ENCODE measurements around the gene SNCAIP.
A peak's percentile ranks its signal among the peaks of the same experiment; 100 is the strongest.

Gene SNCAIP

DNA sequence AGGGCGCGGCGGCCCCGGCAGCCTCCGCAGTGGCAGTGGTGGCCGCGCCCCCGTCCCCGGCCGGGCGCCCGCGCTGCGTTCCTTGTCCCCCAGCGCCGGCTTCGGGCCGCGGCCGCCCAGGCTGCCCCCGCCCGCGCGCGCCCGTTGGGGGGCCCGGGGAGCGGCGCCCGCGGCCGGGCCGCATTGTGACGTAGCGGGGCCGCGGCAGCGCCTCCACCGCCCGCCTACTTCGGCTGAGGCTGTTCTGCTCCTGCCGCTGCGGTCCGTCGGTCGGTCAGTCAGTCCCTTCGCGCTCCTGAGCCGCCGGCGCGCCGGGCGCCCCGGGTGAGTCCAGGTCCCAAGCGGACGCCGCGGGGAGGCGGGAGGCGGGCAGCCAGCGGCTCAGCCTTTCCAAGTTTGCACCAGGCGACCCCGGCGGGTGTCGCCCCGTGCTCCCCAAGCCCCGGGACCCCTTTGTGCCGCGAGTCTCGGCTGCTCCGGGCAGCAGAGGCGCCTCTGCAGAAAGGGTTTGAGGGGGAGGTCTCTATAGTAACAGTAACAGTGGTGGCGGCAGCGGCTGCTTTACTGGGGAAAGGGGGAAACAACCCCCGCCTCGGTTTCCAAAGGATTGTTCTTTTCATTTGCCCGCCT, at the start of gene SNCAIP:
Gene SNCAIP (plus strand): TSS at position 277 of the 630 bp plus-strand sequence. CDS start 78,898 bp downstream, outside the sequence.
- no peaks in the 10 kb centered on the region for H3K36me3 Mint-ChIP-seq
- H3K4me3 Mint-ChIP-seq, result peak within 1 kb of the TSS; percentile 75 to 76
- peaks cover 57 to 69% of the 10 kb centered on the region in 2 donors for H3K27me3 Mint-ChIP-seq
- ATAC-seq (replicated peaks) (peak; percentile 45 to 55), DNase-seq (no peak)
- H3K9me3 Mint-ChIP-seq, result no peaks in the 10 kb centered on the region
- peak within 1 kb of the TSS; percentile 33 for H3K27ac Mint-ChIP-seq
- peaks cover 6 to 11% of the 10 kb centered on the region in 2 donors for H3K4me1 Mint-ChIP-seq

DNA sequence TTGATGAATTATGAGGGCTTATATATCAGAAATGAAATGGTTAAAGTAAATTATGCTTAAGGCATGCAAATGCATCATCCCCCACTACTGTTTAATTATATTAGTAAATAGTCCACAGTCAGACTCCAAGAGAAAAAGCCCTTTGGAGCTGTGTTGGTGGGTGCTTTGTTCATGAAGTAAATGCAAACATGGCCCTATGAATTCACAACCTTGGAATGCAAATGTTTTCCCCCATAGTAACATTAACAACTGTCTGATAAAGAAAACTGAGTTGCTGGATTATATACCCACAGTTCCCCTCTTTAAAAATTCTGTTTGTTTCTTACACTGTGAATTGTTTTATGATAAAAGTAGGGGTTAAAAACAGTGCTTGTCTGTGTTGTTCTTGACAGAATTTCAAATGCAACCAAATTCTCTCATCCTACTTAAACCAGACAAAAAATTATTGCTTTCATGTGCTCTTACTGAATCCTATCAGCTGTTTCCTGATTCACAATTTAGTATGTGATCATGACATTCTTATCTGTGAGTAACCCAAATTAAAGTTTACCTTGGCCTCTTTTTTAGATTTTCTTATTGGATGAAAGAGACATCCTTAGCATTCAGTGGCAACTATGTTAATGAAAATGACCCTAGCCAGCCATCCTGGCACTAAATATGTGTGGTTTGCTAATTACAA, 48.5 kb upstream of the SNCAIP start:
- H3K4me1 Mint-ChIP-seq, result no peaks in the 10 kb centered on the region
- no peak for ATAC-seq (replicated peaks)
- H3K27me3 Mint-ChIP-seq, result peaks cover 6% of the 10 kb centered on the region in 2 donors

DNA sequence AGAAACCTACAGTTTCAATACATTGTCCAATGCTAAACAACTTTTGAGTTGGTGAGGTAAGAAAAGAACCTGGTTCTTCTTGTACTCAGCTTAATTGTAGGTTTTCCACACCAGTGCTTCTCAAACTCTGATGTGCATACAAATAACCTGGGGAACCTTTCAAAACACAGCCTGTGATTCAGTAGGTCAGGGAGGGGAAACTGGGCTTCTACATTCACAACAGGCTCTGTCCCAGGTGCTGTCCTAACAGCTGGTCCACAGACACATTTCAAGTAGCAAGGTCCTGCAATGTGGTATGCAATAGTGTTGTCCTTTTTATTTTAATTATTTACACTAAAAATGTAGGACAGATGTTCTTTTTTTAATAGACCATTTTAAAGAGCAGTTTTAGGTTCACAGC, 47.4 kb upstream of the SNCAIP start:
- no peak for DNase-seq
- H3K27ac Mint-ChIP-seq, result no peak overlapping the region
- no peaks in the 10 kb centered on the region for H3K4me1 Mint-ChIP-seq
- no peaks in the 10 kb centered on the region for H3K36me3 Mint-ChIP-seq
- H3K4me3 Mint-ChIP-seq, result no peak overlapping the region
- peaks cover 2 to 4% of the 10 kb centered on the region in 2 donors for H3K9me3 Mint-ChIP-seq
- no peak for ATAC-seq (replicated peaks)
- peaks cover 6% of the 10 kb centered on the region in 2 donors for H3K27me3 Mint-ChIP-seq

More for the DNA sequence above, 48.5 kb upstream of the SNCAIP start:
- Mint-ChIP-seq H3K27ac (no peak overlapping the region), H3K36me3 (no peaks in the 10 kb centered on the region), H3K9me3 (peaks cover 2 to 4% of the 10 kb centered on the region in 2 donors), H3K4me3 (no peak overlapping the region)
- DNase-seq, result no peak

DNA sequence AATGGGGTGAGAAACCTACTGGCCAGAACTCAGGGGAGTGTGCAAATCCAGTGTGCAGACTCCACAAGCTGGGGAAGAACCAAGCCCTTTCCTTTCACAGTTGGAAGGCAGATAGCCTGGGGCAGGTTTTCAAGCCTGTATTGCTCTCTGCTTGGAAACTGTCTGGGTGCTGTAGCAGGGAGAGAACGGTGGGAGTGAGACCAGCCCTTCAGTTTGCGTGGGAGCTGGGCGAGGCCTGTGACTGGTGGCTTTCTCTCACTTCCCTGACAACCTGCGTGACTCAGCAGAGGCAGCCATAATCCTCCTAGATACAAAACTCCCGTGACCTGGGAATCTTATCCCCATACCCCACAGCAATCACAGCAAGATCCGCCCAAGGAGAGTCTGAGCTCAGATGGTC, 44.9 kb upstream of the SNCAIP start:
- Mint-ChIP-seq H3K9me3 (peaks cover 4 to 9% of the 10 kb centered on the region in 2 donors), H3K4me3 (no peak overlapping the region), H3K27me3 (peaks cover 6% of the 10 kb centered on the region in 2 donors), H3K36me3 (no peaks in the 10 kb centered on the region), H3K4me1 (no peaks in the 10 kb centered on the region), H3K27ac (no peak overlapping the region)
- DNase-seq, result no peak
- ATAC-seq (replicated peaks), result no peak

DNA sequence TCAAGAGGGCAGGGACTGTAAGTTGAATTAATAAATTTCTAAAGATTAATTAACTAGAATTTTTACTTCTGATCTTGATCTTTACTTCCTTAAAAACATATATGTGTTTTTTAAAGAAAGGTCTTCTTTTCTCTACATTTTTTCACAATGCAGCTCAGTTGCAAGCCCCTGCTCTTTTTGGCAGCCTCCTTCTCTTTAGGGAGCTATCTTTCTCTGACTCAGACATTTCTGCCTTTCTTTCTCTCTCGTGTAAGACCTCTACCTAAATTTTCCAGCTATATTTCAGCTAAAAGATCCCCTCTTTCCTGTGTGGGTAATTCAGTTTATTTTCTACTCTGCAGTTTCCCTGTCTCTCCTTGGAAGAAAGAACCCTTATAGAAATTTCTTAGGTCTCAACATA, 38.3 kb upstream of the SNCAIP start:
- DNase-seq (no peak), ATAC-seq (replicated peaks) (no peak)
- H3K9me3 Mint-ChIP-seq, result peaks cover 1 to 4% of the 10 kb centered on the region in 2 donors
- no peak overlapping the region for H3K4me3 Mint-ChIP-seq
- H3K4me1 Mint-ChIP-seq, result no peaks in the 10 kb centered on the region
- no peaks in the 10 kb centered on the region for H3K36me3 Mint-ChIP-seq
- H3K27me3 Mint-ChIP-seq, result no peaks in the 10 kb centered on the region
- H3K27ac Mint-ChIP-seq, result no peak overlapping the region

DNA sequence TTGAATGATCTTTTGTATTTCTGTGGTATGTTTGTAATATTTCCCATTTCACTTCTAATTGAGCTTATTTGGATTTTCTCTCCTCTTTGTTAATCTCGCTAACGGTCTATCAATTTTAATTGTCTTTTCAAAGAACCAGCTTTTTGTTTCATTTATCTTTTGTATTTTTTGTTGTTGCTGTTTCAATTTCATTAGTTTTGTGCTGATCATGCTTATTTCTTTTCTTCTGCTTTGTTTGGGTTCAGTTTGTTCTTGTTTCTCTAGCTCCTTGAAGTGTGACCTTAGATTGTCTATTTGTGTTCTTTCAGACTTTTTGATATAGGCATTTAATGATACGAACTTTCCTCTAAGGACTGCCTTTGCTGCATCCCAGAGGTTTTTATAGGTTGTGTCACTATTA, 28.4 kb upstream of the SNCAIP start:
- no peaks in the 10 kb centered on the region for H3K36me3 Mint-ChIP-seq
- ATAC-seq (replicated peaks) (no peak), DNase-seq (no peak)
- no peaks in the 10 kb centered on the region for H3K4me1 Mint-ChIP-seq
- peaks cover 12 to 13% of the 10 kb centered on the region in 2 donors for H3K9me3 Mint-ChIP-seq
- H3K27me3 Mint-ChIP-seq, result no peaks in the 10 kb centered on the region
- H3K4me3 Mint-ChIP-seq, result no peak overlapping the region
- no peak overlapping the region for H3K27ac Mint-ChIP-seq

DNA sequence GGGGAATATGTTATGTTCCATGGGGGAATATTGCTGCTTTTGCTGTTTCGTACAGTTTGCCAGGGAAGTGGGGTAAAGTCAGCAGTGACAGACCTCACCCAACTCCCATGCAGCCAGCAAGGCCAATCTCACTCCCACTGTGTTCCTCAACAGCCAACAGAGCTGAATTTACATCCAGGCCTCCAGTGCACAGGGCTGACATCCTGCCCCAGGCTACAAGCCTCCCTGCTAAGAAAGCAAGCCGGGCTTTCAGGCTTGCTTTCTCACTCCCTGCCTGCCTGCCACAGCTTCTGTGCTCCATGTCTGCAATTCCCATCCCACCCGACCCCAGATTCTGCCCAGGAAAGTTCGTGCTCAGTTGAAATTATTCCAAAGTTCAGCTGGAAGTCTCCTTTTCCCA, 25.5 kb upstream of the SNCAIP start:
- H3K36me3 Mint-ChIP-seq, result no peaks in the 10 kb centered on the region
- H3K9me3 Mint-ChIP-seq, result peaks cover 5 to 9% of the 10 kb centered on the region in 2 donors

DNA sequence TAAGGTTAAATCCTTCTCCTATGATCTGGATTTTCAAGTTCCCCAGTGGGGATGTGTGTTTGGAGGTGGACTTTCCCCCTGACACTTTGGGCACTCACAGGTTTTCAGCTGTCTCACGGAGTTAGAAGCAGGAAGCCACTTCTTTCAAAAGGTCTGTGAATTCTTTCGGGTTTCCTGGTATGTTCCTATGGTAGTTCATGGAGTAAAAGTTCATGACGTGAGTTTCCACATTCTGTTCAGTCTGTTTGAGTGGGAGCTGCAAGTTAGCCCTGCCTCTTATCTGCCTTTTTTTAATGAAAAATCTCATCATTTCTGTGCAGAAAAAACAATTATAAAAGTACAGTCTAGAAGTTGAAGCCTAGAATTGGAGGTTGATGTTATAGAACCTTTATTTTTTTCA, 24.9 kb upstream of the SNCAIP start:
- DNase-seq (no peak), ATAC-seq (replicated peaks) (no peak)
- no peak overlapping the region for H3K4me3 Mint-ChIP-seq
- H3K4me1 Mint-ChIP-seq, result no peaks in the 10 kb centered on the region
- no peaks in the 10 kb centered on the region for H3K36me3 Mint-ChIP-seq
- H3K9me3 Mint-ChIP-seq, result peaks cover 3 to 8% of the 10 kb centered on the region in 2 donors
- H3K27ac Mint-ChIP-seq, result no peak overlapping the region
- peaks cover 0 to 4% of the 10 kb centered on the region in 2 donors for H3K27me3 Mint-ChIP-seq

More for the DNA sequence above, 25.5 kb upstream of the SNCAIP start:
- DNase-seq, result no peak
- peaks cover 0 to 4% of the 10 kb centered on the region in 2 donors for H3K27me3 Mint-ChIP-seq
- H3K27ac Mint-ChIP-seq, result no peak overlapping the region
- no peak for ATAC-seq (replicated peaks)
- no peak overlapping the region for H3K4me3 Mint-ChIP-seq
- H3K4me1 Mint-ChIP-seq, result no peaks in the 10 kb centered on the region

DNA sequence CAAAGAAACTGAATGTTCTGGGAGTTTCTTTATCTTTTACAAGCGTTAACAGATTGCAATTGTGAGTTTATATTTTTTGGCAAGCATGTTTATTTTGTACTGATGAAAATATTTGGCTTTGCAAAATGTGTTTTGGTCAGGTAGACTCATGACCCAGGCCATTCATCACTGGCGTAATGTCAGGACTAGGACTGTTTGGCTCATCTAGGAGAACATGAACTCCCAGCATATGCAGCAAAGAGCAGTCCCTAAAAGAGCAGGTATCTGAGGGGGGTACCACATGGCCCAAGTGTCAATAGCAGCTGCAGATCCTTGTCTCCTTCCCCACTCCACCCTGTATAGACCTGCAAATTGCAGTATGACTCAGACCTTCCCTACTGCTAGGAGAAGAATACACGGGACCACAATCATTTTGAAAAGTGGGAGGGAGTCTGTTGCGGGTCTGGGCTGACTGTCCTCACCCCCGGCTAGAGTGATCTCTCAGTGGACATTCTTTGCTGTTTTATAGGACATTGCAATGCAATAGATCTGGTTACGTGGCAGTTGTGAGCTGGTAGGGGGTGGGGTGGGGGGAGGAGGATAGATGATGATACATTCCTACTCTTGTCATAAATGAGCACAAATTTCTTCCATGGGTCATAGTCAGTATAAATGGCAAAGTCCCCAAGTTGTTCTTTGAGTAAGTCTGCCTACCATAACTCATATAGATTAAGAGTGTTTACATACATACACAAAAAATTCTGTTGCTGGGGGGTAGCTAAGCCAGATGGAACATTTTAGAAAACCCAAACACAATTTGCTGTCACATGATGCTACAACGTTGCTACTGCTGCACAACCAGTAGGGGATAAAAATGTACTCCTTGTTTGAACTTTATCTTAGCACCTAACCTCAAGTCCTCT, 20.8 kb upstream of the SNCAIP start:
- Mint-ChIP-seq H3K9me3 (peaks cover 0 to 3% of the 10 kb centered on the region in 2 donors), H3K36me3 (no peaks in the 10 kb centered on the region), H3K27ac (no peak overlapping the region), H3K4me3 (no peak overlapping the region), H3K27me3 (peaks cover 5 to 14% of the 10 kb centered on the region in 2 donors), H3K4me1 (no peaks in the 10 kb centered on the region)
- no peak for ATAC-seq (replicated peaks)
- DNase-seq, result no peak

DNA sequence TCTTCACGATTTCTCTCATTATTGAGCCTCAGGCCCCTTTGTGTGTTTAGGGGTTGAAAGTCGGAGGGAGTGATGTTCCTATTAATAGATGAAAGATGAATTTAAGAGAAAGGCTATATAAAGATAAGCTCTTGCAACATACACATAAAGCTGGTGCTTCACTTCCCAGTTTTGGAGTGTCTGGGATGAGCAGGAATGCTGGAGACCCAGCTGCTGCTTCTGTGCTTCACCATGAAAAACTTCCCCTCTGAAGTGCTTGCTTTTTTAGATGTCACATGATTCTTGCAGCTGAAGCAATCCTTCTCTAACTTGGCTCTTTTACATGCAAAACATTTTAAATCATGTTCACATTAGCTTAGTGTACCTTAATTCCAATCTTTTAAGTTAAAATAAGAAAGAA, 19.7 kb upstream of the SNCAIP start:
- no peak overlapping the region for H3K4me3 Mint-ChIP-seq
- H3K9me3 Mint-ChIP-seq, result peaks cover 0 to 3% of the 10 kb centered on the region in 2 donors
- H3K27ac Mint-ChIP-seq, result no peak overlapping the region
- peaks cover 5 to 14% of the 10 kb centered on the region in 2 donors for H3K27me3 Mint-ChIP-seq
- no peaks in the 10 kb centered on the region for H3K4me1 Mint-ChIP-seq
- ATAC-seq (replicated peaks) (no peak), DNase-seq (no peak)
- no peaks in the 10 kb centered on the region for H3K36me3 Mint-ChIP-seq

DNA sequence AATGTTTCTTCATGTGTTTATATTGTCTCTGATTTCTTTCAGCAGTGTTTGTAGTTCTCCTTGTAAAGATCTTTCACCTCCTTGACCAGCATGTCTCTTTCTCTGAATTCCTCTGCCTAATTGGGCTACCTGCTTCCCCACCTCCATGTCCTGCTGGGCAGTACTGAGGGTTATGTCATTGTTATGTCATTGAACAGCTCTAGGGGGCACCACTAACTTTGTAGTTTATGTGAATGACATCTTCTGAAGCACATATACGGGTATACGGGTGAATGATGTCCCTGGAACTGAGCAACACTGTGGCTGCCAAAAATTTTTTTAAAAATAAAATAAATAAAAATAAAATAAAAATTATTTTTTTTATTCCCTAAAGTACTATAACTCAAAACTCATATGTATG, 16.9 kb upstream of the SNCAIP start:
- Mint-ChIP-seq H3K27ac (no peak overlapping the region), H3K4me1 (no peaks in the 10 kb centered on the region), H3K9me3 (peaks cover under 1 to 3% of the 10 kb centered on the region in 2 donors), H3K36me3 (no peaks in the 10 kb centered on the region), H3K27me3 (peaks cover 11 to 16% of the 10 kb centered on the region in 2 donors), H3K4me3 (no peak overlapping the region)
- DNase-seq (no peak), ATAC-seq (replicated peaks) (peak in 1 of 2 donors; percentile 29)

DNA sequence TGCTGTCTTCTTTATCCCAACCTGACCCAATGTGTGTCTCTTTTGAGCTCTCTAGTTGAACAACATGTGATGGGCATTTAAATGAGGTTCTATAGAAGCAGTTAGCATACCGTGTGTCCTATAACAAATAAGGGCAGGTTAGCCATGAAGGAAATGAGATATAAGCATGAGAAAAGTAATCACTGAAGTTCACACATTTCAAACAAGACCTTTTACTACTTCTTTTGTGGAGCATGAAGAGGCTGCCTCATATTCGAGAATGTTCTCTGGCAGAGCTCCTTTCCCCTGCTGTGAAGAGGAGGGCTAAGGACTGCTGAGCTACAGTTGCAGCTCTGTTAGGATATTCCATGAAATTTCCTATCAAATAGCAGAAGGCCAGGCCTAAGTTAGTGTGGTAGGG, 15.2 kb upstream of the SNCAIP start:
- DNase-seq (no peak), ATAC-seq (replicated peaks) (no peak)
- peaks cover 3 to 4% of the 10 kb centered on the region in 2 donors for H3K9me3 Mint-ChIP-seq
- no peak overlapping the region for H3K27ac Mint-ChIP-seq
- no peak overlapping the region for H3K4me3 Mint-ChIP-seq
- H3K27me3 Mint-ChIP-seq, result peaks cover 9 to 19% of the 10 kb centered on the region in 2 donors
- no peaks in the 10 kb centered on the region for H3K4me1 Mint-ChIP-seq
- no peaks in the 10 kb centered on the region for H3K36me3 Mint-ChIP-seq

DNA sequence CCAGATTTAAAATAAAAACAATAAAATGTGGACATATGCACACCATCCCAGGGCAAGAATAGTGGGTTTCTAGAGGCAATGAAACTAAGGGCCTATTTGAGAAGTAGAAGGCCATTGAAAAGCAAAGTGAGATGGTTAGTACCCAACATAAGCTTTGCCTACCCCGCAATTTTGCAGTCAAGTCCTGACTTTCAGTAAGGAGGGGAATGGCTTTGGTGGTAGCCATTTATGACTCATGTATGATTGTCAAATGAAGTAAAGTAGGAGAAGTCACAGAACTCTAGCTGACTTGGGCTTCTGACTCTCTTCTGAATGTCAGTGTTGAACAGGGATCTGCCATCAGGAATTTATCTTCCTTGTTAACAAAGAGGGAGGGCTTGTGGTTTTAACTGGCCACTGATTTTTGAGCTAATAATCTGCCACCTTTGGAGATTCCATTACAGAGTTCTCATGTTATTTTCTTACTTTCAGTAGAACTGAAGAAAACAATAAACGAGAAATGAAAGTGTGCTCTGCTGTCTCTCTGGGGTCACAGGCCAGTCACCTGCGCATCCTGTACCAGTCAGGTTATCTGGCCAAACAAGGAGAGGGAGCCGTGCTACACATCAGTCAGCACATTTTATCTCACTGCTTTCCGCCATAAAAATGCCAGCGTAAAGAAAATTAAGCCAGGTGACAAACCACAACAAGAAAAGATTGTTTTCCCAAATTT, 14.3 kb upstream of the SNCAIP start:
- no peaks in the 10 kb centered on the region for H3K4me1 Mint-ChIP-seq
- H3K4me3 Mint-ChIP-seq, result no peak overlapping the region

DNA sequence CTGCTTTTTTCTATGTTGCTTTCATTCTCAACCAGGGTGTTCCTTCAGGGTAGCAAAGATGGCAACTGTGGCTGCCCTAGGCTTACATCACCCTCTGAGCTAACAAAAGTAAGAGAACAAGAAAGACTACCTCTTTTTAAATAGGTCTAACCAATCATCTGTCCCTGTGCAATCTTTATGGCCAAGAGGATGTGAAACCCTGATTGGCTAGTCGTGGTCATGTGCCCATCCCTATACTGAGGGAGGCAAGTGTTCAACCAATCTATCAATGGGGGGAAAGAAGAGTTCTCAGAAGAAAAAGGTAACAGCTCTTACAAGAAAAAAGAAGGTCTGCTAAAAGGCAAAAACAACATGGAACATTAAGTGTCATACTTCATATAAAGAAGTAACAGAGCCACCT, 11.7 kb upstream of the SNCAIP start:
- Mint-ChIP-seq H3K9me3 (peaks cover 1 to 3% of the 10 kb centered on the region in 2 donors), H3K4me3 (no peak overlapping the region), H3K4me1 (no peaks in the 10 kb centered on the region), H3K27me3 (peaks cover 6 to 17% of the 10 kb centered on the region in 2 donors), H3K36me3 (no peaks in the 10 kb centered on the region), H3K27ac (no peak overlapping the region)
- no peak for DNase-seq
- ATAC-seq (replicated peaks), result peak in 1 of 2 donors; percentile 42

More for the DNA sequence above, 14.3 kb upstream of the SNCAIP start:
- peaks cover 3 to 4% of the 10 kb centered on the region in 2 donors for H3K9me3 Mint-ChIP-seq
- DNase-seq, result no peak
- H3K27me3 Mint-ChIP-seq, result peaks cover 9 to 19% of the 10 kb centered on the region in 2 donors
- ATAC-seq (replicated peaks), result peak; percentile 39 to 45
- H3K27ac Mint-ChIP-seq, result no peak overlapping the region
- no peaks in the 10 kb centered on the region for H3K36me3 Mint-ChIP-seq
